Osteocyte (in vitro differentiated cells): ENCODE results near the gene CDC42SE2. TPM values are rescaled to one million over a fixed set of nuclear protein-coding genes. Genes with fewer than 3 reads are reported as not detected.

Experiments used
- DNase-seq: peaks from one replicate; pipeline ENCODE4 v3.0.0; 2021; ENCODE audit warnings: mixed read lengths; ENCODE audit not compliant: unreplicated experiment; ENCODE audit errors: extremely low spot score
- H3K27ac Mint-ChIP-seq: one replicate; pipeline ENCODE4 v1.8.0; 2021; ENCODE audit warnings: mild to moderate bottlenecking, mixed read lengths; ENCODE audit not compliant: unreplicated experiment
- H3K27me3 Mint-ChIP-seq: one replicate; pipeline ENCODE4 v1.8.0; 2021; ENCODE audit warnings: mixed read lengths; ENCODE audit not compliant: unreplicated experiment
- H3K36me3 Mint-ChIP-seq: one replicate; pipeline ENCODE4 v1.8.0; 2021; ENCODE audit warnings: mixed read lengths; ENCODE audit not compliant: unreplicated experiment
- H3K4me1 Mint-ChIP-seq: one replicate; pipeline ENCODE4 v1.8.0; 2021; ENCODE audit warnings: mixed read lengths; ENCODE audit not compliant: unreplicated experiment
- H3K4me3 Mint-ChIP-seq: one replicate; pipeline ENCODE4 v1.8.0; 2021; ENCODE audit warnings: mild to moderate bottlenecking, moderate library complexity, mixed read lengths; ENCODE audit not compliant: unreplicated experiment
- H3K9me3 Mint-ChIP-seq: one replicate; pipeline ENCODE4 v1.8.0; 2021; ENCODE audit warnings: mixed read lengths; ENCODE audit not compliant: unreplicated experiment
- CTCF ChIP-seq: fragments of 200-600 bp; sonication (generic); IDR thresholded peaks from 2 replicates; pipeline ENCODE4 v1.5.0; 2021; ENCODE audit warnings: antibody characterized with exemption, mild to moderate bottlenecking, moderate library complexity
- total RNA-seq: library from RNA; stranded (reverse); gene quantifications from 2 replicates; pipeline ENCODE4 v1.2.1, GENCODE V29; 2021

The CDC42SE2 gene
- total RNA-seq, 1 donor from 2014 or later, result 21.6 TPM

GRCh38 chr5:131417240-131417869 is 153.5 kb downstream of the CDC42SE2 start:
- H3K27ac Mint-ChIP-seq, result no peak overlapping the region
- H3K36me3 Mint-ChIP-seq, result no peaks in the 10 kb centered on the region
- TF ChIP-seq CTCF, result peak; percentile 91
- DNase-seq, result peak; percentile 89
- no peak overlapping the region for H3K4me3 Mint-ChIP-seq
- H3K4me1 Mint-ChIP-seq, result peaks cover 9% of the 10 kb centered on the region
- no peaks in the 10 kb centered on the region for H3K27me3 Mint-ChIP-seq
- no peaks in the 10 kb centered on the region for H3K9me3 Mint-ChIP-seq

GRCh38 chr5:131418846-131419245 is 155.0 kb downstream of the CDC42SE2 start:
- no peaks in the 10 kb centered on the region for H3K36me3 Mint-ChIP-seq

GRCh38 chr5:131419877-131420276 is 156.0 kb downstream of the CDC42SE2 start:
- no peaks in the 10 kb centered on the region for H3K9me3 Mint-ChIP-seq
- peaks cover 4% of the 10 kb centered on the region for H3K4me1 Mint-ChIP-seq
- no peaks in the 10 kb centered on the region for H3K27me3 Mint-ChIP-seq
- no peak for TF ChIP-seq CTCF
- H3K27ac Mint-ChIP-seq, result no peak overlapping the region
- no peaks in the 10 kb centered on the region for H3K36me3 Mint-ChIP-seq
- no peak for DNase-seq
- no peak overlapping the region for H3K4me3 Mint-ChIP-seq

More at GRCh38 chr5:131418846-131419245, 155.0 kb downstream of the CDC42SE2 start:
- TF ChIP-seq CTCF, result no peak
- no peak for DNase-seq
- Mint-ChIP-seq H3K4me3 (no peak overlapping the region), H3K27me3 (no peaks in the 10 kb centered on the region), H3K9me3 (no peaks in the 10 kb centered on the region), H3K27ac (no peak overlapping the region), H3K4me1 (peaks cover 8% of the 10 kb centered on the region)

- Mint-ChIP-seq H3K27me3 (no peaks in the 10 kb centered on the region), H3K4me1 (no peaks in the 10 kb centered on the region), H3K4me3 (no peak overlapping the region), H3K27ac (no peak overlapping the region), H3K9me3 (no peaks in the 10 kb centered on the region), H3K36me3 (peaks cover 4% of the 10 kb centered on the region)
- DNase-seq, result no peak
- TF ChIP-seq CTCF, result peak; percentile 73
These were observed 159.2 kb downstream of the CDC42SE2 start for GRCh38 chr5:131423056-131423455.

- H3K27me3 Mint-ChIP-seq, result no peaks in the 10 kb centered on the region
- DNase-seq, result no peak
- H3K4me1 Mint-ChIP-seq, result no peaks in the 10 kb centered on the region
- no peak overlapping the region for H3K27ac Mint-ChIP-seq
- H3K36me3 Mint-ChIP-seq, result peaks cover 20% of the 10 kb centered on the region
- no peaks in the 10 kb centered on the region for H3K9me3 Mint-ChIP-seq
- no peak for TF ChIP-seq CTCF
- H3K4me3 Mint-ChIP-seq, result no peak overlapping the region
These were observed 162.2 kb downstream of the CDC42SE2 start for GRCh38 chr5:131426011-131426410.
